Measurements from ENCODE around the gene DNAH2. TPM values are rescaled to one million over a fixed set of nuclear protein-coding genes. Genes with fewer than 3 reads are reported as not detected.

Gene DNAH2
- total RNA-seq, 2 experiments from 2014 or later, result not detected

DNA sequence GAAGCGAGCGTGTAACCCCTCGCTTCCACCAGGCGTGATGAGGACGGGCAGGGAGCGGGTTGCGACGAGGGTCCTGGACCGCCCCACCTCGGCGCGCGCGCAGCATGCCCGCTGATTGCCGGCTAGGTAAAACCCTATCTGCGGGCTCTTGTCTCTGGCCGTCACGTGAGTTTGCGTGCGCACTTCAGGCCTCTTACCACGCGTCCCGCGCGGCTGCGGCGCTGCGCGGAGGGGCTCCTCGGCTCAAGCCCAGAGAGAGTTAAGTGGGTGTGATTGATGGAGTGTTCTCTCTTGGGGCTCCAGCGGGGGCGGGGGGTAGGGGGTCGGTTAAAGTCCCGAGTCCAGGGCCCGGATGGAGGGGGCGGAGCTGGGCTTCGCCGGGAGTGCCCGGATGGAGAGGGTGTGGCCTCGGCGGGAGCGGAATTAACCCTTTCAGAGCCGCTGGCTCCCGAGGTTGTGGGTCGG, 124.4 kb downstream of the DNAH2 start:
- peak; percentile 90 for DNase-seq (ENCODE audit: low spot score)
- Histone ChIP-seq H3K4me1 (ENCODE audit: insufficient read depth, low read length, poor library complexity, severe bottlenecking) (peaks cover 47% of the 10 kb centered on the region), H2AFZ (ENCODE audit: low read length) (no peak overlapping the region), H3K79me2 (ENCODE audit: insufficient read depth, low read depth, low read length) (peaks cover 54% of the 10 kb centered on the region; the same call in 1 of the 2 replicates), H3K9me2 (ENCODE audit: insufficient read depth, low read length) (no peaks in the 10 kb centered on the region), H3K9me3 (ENCODE audit: low read length) (no peaks in the 10 kb centered on the region), H3K4me2 (ENCODE audit: low read length) (peak overlapping the region; percentile 95), H3K27ac (ENCODE audit: low read depth, low read length, poor library complexity, severe bottlenecking) (peak overlapping the region; percentile 92), H4K20me1 (ENCODE audit: insufficient read depth, low read length) (peaks cover 20% of the 10 kb centered on the region; the same call in 1 of the 2 replicates), H3K36me3 (ENCODE audit: insufficient read depth, low read length) (peaks cover 25% of the 10 kb centered on the region; the same call in 1 of the 2 replicates), H3K4me3 (ENCODE audit: low read depth, low read length, poor library complexity, severe bottlenecking) (peak overlapping the region; percentile 79)
- ChIA-PET POLR2A (interaction anchor here (0.6 kb wide), 1 partner anchor 768 kb away, joined by 4 read pairs; no protein-coding TSS in a partner anchor), CTCF (ENCODE audit: unreplicated experiment) (no interaction called here)
- TF ChIP-seq EZH2phosphoT487 (IDR thresholded peaks at IDR 0.05; ENCODE audit: borderline replicate concordance, low read depth, low read length), result no peak
- TF ChIP-seq, protein P1, sequence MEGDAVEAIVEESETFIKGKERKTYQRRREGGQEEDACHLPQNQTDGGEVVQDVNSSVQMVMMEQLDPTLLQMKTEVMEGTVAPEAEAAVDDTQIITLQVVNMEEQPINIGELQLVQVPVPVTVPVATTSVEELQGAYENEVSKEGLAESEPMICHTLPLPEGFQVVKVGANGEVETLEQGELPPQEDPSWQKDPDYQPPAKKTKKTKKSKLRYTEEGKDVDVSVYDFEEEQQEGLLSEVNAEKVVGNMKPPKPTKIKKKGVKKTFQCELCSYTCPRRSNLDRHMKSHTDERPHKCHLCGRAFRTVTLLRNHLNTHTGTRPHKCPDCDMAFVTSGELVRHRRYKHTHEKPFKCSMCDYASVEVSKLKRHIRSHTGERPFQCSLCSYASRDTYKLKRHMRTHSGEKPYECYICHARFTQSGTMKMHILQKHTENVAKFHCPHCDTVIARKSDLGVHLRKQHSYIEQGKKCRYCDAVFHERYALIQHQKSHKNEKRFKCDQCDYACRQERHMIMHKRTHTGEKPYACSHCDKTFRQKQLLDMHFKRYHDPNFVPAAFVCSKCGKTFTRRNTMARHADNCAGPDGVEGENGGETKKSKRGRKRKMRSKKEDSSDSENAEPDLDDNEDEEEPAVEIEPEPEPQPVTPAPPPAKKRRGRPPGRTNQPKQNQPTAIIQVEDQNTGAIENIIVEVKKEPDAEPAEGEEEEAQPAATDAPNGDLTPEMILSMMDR (conservative IDR thresholded peaks at IDR 0.05; ENCODE audit: low read length), result no peak
- BruUV-seq (replicated peaks), result no TSS peak
- intact Hi-C loops (cut with micrococcal nuclease; ENCODE audit: unreplicated experiment), result loop anchor here (5.0 kb wide), 1 partner anchor 360 kb away; the partner anchor contains the start of genes POLR2A and SLC35G6

DNA sequence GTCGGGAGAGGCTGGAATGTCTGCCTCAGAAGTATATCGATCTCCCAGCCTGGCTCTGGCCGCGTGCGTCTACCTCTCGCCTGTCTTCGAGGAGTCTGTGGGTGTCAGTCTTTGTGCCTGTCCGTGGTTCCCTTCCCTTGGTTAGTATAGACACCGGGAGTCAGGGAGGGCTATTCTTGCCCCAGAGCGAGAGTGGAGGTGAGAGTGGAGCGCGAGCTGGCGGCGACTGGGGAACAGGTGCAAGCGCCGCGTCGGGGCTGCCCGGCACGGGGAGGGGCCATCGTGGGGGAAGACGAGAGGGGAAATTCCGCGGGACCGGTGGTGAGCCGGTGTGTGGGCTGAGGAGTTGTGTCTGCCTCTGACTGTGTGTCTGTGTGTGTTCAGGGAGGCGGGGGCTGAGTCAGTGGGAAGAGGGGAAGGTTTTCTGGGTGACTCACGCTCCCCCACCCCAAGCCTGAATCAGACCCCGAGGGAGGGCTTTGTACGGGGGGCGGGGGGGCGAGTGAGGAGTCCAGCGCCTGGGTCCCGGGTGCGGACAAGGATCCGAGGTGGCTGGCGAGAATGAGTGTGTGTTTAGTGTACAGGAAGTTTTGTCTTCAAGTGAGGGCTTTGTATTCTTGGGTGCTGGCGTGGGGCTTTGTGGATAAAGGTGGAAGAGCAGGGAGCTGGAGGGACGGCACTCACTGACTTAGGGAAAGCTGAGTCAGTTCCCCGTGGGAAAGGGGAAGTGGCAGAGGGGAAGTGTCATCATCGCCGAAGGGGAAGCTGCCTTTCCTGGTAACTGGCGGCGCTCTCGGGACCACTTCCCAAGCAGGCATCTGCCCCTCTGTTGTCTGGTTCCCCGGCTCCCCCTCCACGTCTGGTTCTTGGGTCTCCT, 125.1 kb downstream of the DNAH2 start:
- Histone ChIP-seq H3K27ac (ENCODE audit: low read depth, low read length, poor library complexity, severe bottlenecking) (peak overlapping the region; percentile 92), H3K4me1 (ENCODE audit: insufficient read depth, low read length, poor library complexity, severe bottlenecking) (peaks cover 40% of the 10 kb centered on the region), H3K79me2 (ENCODE audit: insufficient read depth, low read depth, low read length) (peaks cover 48% of the 10 kb centered on the region; the same call in 1 of the 2 replicates), H4K20me1 (ENCODE audit: insufficient read depth, low read length) (peaks cover 20% of the 10 kb centered on the region; the same call in 1 of the 2 replicates), H3K4me2 (ENCODE audit: low read length) (peak overlapping the region; percentile 95), H3K36me3 (ENCODE audit: insufficient read depth, low read length) (peaks cover 30% of the 10 kb centered on the region; the same call in 1 of the 2 replicates), H3K9me3 (ENCODE audit: low read length) (no peaks in the 10 kb centered on the region), H3K4me3 (ENCODE audit: low read depth, low read length, poor library complexity, severe bottlenecking) (peak overlapping the region; percentile 79), H3K9me2 (ENCODE audit: insufficient read depth, low read length) (no peaks in the 10 kb centered on the region), H2AFZ (ENCODE audit: low read length) (no peak overlapping the region)
- ChIA-PET POLR2A (interaction anchor here (0.5 to 0.6 kb wide), 2 partner anchors 387 to 768 kb away, joined by 3 to 4 read pairs; no protein-coding TSS in a partner anchor), CTCF (ENCODE audit: unreplicated experiment) (no interaction called here)
- no TSS peak for BruUV-seq (replicated peaks)
- peak; percentile 75 for DNase-seq (ENCODE audit: low spot score)
- TF ChIP-seq, protein P1 (conservative IDR thresholded peaks at IDR 0.05; ENCODE audit: low read length), result no peak
- no peak for TF ChIP-seq EZH2phosphoT487 (IDR thresholded peaks at IDR 0.05; ENCODE audit: borderline replicate concordance, low read depth, low read length)
- intact Hi-C loops (cut with micrococcal nuclease; ENCODE audit: unreplicated experiment), result loop anchor here (1.0 to 5.0 kb wide), 2 partner anchors 7 to 360 kb away; partner anchors contain the start of genes POLR2A and SLC35G6
